Liver (tissue), 9 donors: Measurements from ENCODE around the gene TSHZ2. TPM values are rescaled to one million over a fixed set of nuclear protein-coding genes. Genes with fewer than 3 reads are reported as not detected.
"Not testable (repeated sequence)": the region's sequence is repeated elsewhere in the genome, so short reads cannot be mapped to it uniquely, and the experiment has no call there.

ENCODE experiments used
- DNase-seq: peaks from one replicate; pipeline ENCODE4 v3.0.0-alpha.2; 2017; ENCODE audit warnings: low spot score
- H3K27ac ChIP-seq, 2 donors: one replicate each; pipeline ENCODE4 v1.7.0; 2013; ENCODE audit warnings: inconsistent platforms in 2 of 2, low read length in 2 of 2, control low read depth in 1 of 2, low read depth in 1 of 2, mild to moderate bottlenecking in 1 of 2
- H3K27me3 ChIP-seq, 4 donors: one replicate each; pipeline versions ENCODE4 v1.6.1 to v1.7.0; 2013; ENCODE audit warnings: low read length in 3 of 4, inconsistent platforms in 1 of 4, mild to moderate bottlenecking in 1 of 4, moderate library complexity in 1 of 4; ENCODE audit not compliant: control insufficient read depth in 4 of 4, insufficient read depth in 4 of 4
- H3K36me3 ChIP-seq, 4 donors: one replicate each; pipeline versions ENCODE4 v1.6.1 to v1.7.0; 2013; ENCODE audit warnings: low read length in 3 of 4, mild to moderate bottlenecking in 3 of 4, low read depth in 1 of 4, moderate library complexity in 1 of 4; ENCODE audit not compliant: control insufficient read depth in 4 of 4, insufficient read depth in 3 of 4
- H3K4me1 ChIP-seq, 4 donors: one replicate each; pipeline versions ENCODE4 v1.6.1 to v1.7.0; 2013; ENCODE audit warnings: low read length in 3 of 4, mild to moderate bottlenecking in 3 of 4, moderate library complexity in 1 of 4; ENCODE audit not compliant: control insufficient read depth in 4 of 4, insufficient read depth in 4 of 4
- H3K4me3 ChIP-seq, 3 donors: one replicate each; pipeline versions ENCODE4 v1.6.1 to v1.7.0; 2013; ENCODE audit warnings: low read length in 3 of 3, control low read depth in 1 of 3, low read depth in 1 of 3, mild to moderate bottlenecking in 1 of 3
- H3K9ac ChIP-seq, 2 donors: one replicate each; pipeline ENCODE4 v1.7.0; 2013; ENCODE audit warnings: low read length in 2 of 2, mild to moderate bottlenecking in 2 of 2, moderate library complexity in 2 of 2, control low read depth in 1 of 2, low read depth in 1 of 2
- H3K9me3 ChIP-seq, 4 donors: one replicate each; pipeline versions ENCODE4 v1.6.1 to v1.7.0; 2013; ENCODE audit warnings: low read length in 3 of 4; ENCODE audit not compliant: control insufficient read depth in 4 of 4
- ATF3 ChIP-seq: IDR thresholded peaks from 2 replicates; pipeline ENCODE4 v1.6.1; 2016; ENCODE audit warnings: antibody characterized with exemption
- EGR1 ChIP-seq, 2 donors: IDR thresholded peaks; 2 replicates each; pipeline ENCODE4 v1.6.1; 2016 to 2018; ENCODE audit warnings: antibody characterized with exemption in 2 of 2, low read depth in 2 of 2
- FOXA1 ChIP-seq: IDR thresholded peaks from 2 replicates; pipeline ENCODE4 v1.6.1; 2016; ENCODE audit warnings: antibody characterized with exemption
- FOXA2 ChIP-seq: IDR thresholded peaks from 2 replicates; pipeline ENCODE4 v1.6.1; 2016; ENCODE audit warnings: antibody characterized with exemption
- GABPA ChIP-seq, 2 donors: IDR thresholded peaks in 1 of 2; conservative IDR thresholded peaks in 1 of 2; 2 replicates each; pipeline ENCODE4 v1.6.1; 2016; ENCODE audit warnings: antibody characterized with exemption in 2 of 2, mild to moderate bottlenecking in 1 of 2, moderate library complexity in 1 of 2
- HNF4G ChIP-seq: IDR thresholded peaks from 2 replicates; pipeline ENCODE4 v1.6.1; 2016; ENCODE audit warnings: antibody characterized with exemption
- NR2F2 ChIP-seq: IDR thresholded peaks from 2 replicates; pipeline ENCODE4 v1.6.1; 2016; ENCODE audit warnings: antibody characterized with exemption
- RAD21 ChIP-seq, 2 donors: IDR thresholded peaks; 2 replicates each; pipeline ENCODE4 v1.6.1; 2016; ENCODE audit warnings: antibody characterized with exemption in 2 of 2, mild to moderate bottlenecking in 2 of 2
- REST ChIP-seq: IDR thresholded peaks from 2 replicates; pipeline ENCODE4 v1.6.1; 2016; ENCODE audit warnings: antibody characterized with exemption, mild to moderate bottlenecking
- RXRA ChIP-seq, 2 donors: IDR thresholded peaks; 2 replicates each; pipeline ENCODE4 v1.6.1; 2017 to 2018; ENCODE audit warnings: antibody characterized with exemption in 2 of 2, mild to moderate bottlenecking in 1 of 2
- SP1 ChIP-seq: IDR thresholded peaks from 2 replicates; pipeline ENCODE4 v1.6.1; 2018; ENCODE audit warnings: antibody characterized with exemption, mild to moderate bottlenecking
- YY1 ChIP-seq: IDR thresholded peaks from 2 replicates; pipeline ENCODE4 v1.6.1; 2016; ENCODE audit warnings: antibody characterized with exemption, mild to moderate bottlenecking
- ZBTB33 ChIP-seq: IDR thresholded peaks from 2 replicates; pipeline ENCODE4 v1.6.1; 2016; ENCODE audit warnings: antibody characterized with exemption
- WGBS: extraction: QIAGEN DNeasy Blood & Tissue Kit; methylation state at CpG from one replicate; pipeline ENCODE4 v1.1.7; 2013; 5-methylcytosine and 5-hydroxymethylcytosine counted together
- polyA plus RNA-seq, 2 donors: library from polyadenylated mRNA; stranded (reverse) in 1 of 2; unstranded in 1 of 2; fragments of 200-250 nt in 1 of 2; fragments of >200 nt in 1 of 2; fragmentation: Nextera tagmentation in 1 of 2; extraction: Ambion mirVana in 1 of 2; gene quantifications; one replicate each; pipeline versions ENCODE4 v1.2.1 to v1.2.3, GENCODE V29; 2013 to 2015
- total RNA-seq, 2 donors: library from RNA; depleted of rRNA; stranded (reverse); fragments of >200 nt; gene quantifications; one replicate each; pipeline ENCODE4 v1.2.3, GENCODE V29; 2014
- TF ChIP-seq, protein P1 (sequence below): fragments of 150-350 bp; IDR thresholded peaks from 2 replicates; pipeline ENCODE4 v1.5.1; 2017; ENCODE audit warnings: improper control_type of control experiment, low read depth, low read length; ENCODE audit not compliant: missing input control
- donor health status: healthy.
- donor health status: healthy.
- donor health status: healthy.
- donor health status: healthy.
- donor health status: healthy.

TSHZ2 gene
- total and polyA plus RNA-seq, 4 donors = 2.9 to 11.3 (median 7.8) TPM

DNA sequence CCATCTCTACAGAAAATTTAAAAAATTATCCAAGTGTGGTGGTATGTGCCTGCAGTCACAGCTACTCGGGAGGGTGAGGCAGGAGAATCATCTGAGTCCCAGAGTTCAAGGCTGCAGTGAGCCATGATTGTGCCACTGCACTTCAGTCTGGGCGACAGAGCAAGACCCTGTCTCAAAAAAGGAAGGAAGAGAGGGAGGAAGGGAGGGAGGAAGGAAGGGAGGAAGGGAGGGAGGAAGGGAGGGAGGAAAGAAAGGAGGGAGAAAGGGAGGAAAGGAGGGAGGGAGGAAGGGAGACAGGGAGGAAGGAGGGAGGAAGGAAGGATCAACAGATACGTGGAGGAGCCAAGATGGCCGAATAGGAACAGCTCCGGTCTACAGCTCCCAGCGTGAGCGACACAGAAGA lies 531.4 kb downstream of the TSHZ2 start:
- Histone ChIP-seq H3K9me3 (peaks cover 0 to 4% (median under 1%) of the 10 kb centered on the region in 4 donors), H3K27ac (no peak overlapping the region), H3K36me3 (no peaks in the 10 kb centered on the region), H3K27me3 (no peaks in the 10 kb centered on the region), H3K4me1 (no peaks in the 10 kb centered on the region), H3K4me3 (no peak overlapping the region), H3K9ac (no peak overlapping the region)
- TF ChIP-seq RXRA (IDR thresholded peaks at IDR 0.05) (no peak), GABPA (IDR thresholded peaks at IDR 0.05 in 1 of 2, conservative IDR thresholded peaks at IDR 0.05 in 1 of 2) (no peak), EGR1 (IDR thresholded peaks at IDR 0.05; ENCODE audit: low read depth in 2 of 2) (no peak), YY1 (no peak), RAD21 (IDR thresholded peaks at IDR 0.05) (no peak), FOXA1 (no peak), NR2F2 (no peak), HNF4G (no peak), REST (no peak), ZBTB33 (no peak), FOXA2 (no peak), SP1 (no peak), ATF3 (no peak)
- TF ChIP-seq, protein P1, sequence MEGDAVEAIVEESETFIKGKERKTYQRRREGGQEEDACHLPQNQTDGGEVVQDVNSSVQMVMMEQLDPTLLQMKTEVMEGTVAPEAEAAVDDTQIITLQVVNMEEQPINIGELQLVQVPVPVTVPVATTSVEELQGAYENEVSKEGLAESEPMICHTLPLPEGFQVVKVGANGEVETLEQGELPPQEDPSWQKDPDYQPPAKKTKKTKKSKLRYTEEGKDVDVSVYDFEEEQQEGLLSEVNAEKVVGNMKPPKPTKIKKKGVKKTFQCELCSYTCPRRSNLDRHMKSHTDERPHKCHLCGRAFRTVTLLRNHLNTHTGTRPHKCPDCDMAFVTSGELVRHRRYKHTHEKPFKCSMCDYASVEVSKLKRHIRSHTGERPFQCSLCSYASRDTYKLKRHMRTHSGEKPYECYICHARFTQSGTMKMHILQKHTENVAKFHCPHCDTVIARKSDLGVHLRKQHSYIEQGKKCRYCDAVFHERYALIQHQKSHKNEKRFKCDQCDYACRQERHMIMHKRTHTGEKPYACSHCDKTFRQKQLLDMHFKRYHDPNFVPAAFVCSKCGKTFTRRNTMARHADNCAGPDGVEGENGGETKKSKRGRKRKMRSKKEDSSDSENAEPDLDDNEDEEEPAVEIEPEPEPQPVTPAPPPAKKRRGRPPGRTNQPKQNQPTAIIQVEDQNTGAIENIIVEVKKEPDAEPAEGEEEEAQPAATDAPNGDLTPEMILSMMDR = no peak
- WGBS = 82% methylated on average over 7 of the region's 7 CpGs
- DNase-seq = no peak

GRCh38 chr20:53504106-53504505 lies 531.9 kb downstream of the TSHZ2 start:
- not testable (repeated sequence) for DNase-seq, H3K9ac ChIP-seq, H3K9me3 ChIP-seq, H3K27ac ChIP-seq, H3K4me3 ChIP-seq, H3K27me3 ChIP-seq, H3K4me1 ChIP-seq, H3K36me3 ChIP-seq
- 74% methylated on average over 18 of the region's 19 CpGs for WGBS
